Measurements from ENCODE around the gene EVI2A.
A peak's percentile ranks its signal among the peaks of the same experiment; 100 is the strongest.

The EVI2A gene

GRCh38 chr17:31321966-31322365 lies 544 bp upstream of the EVI2A start:
- DNase-seq (ENCODE audit: low read depth), result no peak
- no peak for TF ChIP-seq CTCF (conservative IDR thresholded peaks at IDR 0.05; ENCODE audit: low read length)
- H3K4me3 ChIP-seq (ENCODE audit: low read length), result no peak overlapping the region

GRCh38 chr17:31320791-31321190 lies 631 bp downstream of the EVI2A start:
- TF ChIP-seq CTCF (conservative IDR thresholded peaks at IDR 0.05; ENCODE audit: low read length), result no peak
- no peak overlapping the region for H3K4me3 ChIP-seq (ENCODE audit: low read length)
- peak; percentile 13 for DNase-seq (ENCODE audit: low read depth)

GRCh38 chr17:31320241-31320640 lies 1.2 kb downstream of the EVI2A start:
- no peak for TF ChIP-seq CTCF (conservative IDR thresholded peaks at IDR 0.05; ENCODE audit: low read length)
- DNase-seq (ENCODE audit: low read depth), result no peak
- H3K4me3 ChIP-seq (ENCODE audit: low read length), result no peak overlapping the region

GRCh38 chr17:31318851-31319661 lies 2.4 kb downstream of the EVI2A start:
- H3K4me3 ChIP-seq (ENCODE audit: low read length), result no peak overlapping the region
- TF ChIP-seq CTCF (conservative IDR thresholded peaks at IDR 0.05; ENCODE audit: low read length), result no peak
- no peak for DNase-seq (ENCODE audit: low read depth)

- H3K4me3 ChIP-seq (ENCODE audit: low read length), result no peak overlapping the region
- TF ChIP-seq CTCF (conservative IDR thresholded peaks at IDR 0.05; ENCODE audit: low read length), result no peak
- DNase-seq (ENCODE audit: low read depth), result peak; percentile 63
Observed at GRCh38 chr17:31318298-31318801, 3.1 kb downstream of the EVI2A start.

- no peak overlapping the region for H3K4me3 ChIP-seq (ENCODE audit: low read length)
- no peak for DNase-seq (ENCODE audit: low read depth)
- no peak for TF ChIP-seq CTCF (conservative IDR thresholded peaks at IDR 0.05; ENCODE audit: low read length)
Observed at GRCh38 chr17:31314782-31315100, 6.7 kb downstream of the EVI2A start.

Data from AG10803 (cell line).